Measurements from ENCODE around the gene PDSS2.

DNA sequence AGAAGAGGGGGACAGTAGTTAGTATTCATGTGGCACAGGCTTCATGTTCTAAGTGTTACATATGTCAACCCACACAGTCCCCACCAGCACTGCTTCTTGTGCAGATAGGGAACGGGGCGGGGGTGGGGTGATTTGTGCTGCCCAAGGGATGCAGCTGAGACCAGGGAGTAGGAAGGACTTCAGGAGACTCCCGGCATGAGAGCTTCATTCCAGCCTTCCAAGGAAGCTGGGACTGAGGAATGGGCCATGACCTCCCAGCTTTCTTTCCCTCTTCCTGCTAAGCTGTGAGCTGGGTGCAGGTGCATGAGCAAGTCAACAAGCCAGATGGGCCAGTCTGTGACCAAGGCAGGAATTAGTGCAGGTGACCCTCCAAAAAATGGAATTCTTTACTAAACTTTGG lies 353.2 kb downstream of the PDSS2 start:
- TF ChIP-seq, protein P1, sequence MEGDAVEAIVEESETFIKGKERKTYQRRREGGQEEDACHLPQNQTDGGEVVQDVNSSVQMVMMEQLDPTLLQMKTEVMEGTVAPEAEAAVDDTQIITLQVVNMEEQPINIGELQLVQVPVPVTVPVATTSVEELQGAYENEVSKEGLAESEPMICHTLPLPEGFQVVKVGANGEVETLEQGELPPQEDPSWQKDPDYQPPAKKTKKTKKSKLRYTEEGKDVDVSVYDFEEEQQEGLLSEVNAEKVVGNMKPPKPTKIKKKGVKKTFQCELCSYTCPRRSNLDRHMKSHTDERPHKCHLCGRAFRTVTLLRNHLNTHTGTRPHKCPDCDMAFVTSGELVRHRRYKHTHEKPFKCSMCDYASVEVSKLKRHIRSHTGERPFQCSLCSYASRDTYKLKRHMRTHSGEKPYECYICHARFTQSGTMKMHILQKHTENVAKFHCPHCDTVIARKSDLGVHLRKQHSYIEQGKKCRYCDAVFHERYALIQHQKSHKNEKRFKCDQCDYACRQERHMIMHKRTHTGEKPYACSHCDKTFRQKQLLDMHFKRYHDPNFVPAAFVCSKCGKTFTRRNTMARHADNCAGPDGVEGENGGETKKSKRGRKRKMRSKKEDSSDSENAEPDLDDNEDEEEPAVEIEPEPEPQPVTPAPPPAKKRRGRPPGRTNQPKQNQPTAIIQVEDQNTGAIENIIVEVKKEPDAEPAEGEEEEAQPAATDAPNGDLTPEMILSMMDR (IDR thresholded peaks at IDR 0.05) = no peak
- no peak for TF ChIP-seq EZH2phosphoT487 (IDR thresholded peaks at IDR 0.05)
